ENCODE measurements around the gene ZHX3.
A peak's percentile ranks its signal among the peaks of the same experiment; 100 is the strongest.

ZHX3 gene

DNA sequence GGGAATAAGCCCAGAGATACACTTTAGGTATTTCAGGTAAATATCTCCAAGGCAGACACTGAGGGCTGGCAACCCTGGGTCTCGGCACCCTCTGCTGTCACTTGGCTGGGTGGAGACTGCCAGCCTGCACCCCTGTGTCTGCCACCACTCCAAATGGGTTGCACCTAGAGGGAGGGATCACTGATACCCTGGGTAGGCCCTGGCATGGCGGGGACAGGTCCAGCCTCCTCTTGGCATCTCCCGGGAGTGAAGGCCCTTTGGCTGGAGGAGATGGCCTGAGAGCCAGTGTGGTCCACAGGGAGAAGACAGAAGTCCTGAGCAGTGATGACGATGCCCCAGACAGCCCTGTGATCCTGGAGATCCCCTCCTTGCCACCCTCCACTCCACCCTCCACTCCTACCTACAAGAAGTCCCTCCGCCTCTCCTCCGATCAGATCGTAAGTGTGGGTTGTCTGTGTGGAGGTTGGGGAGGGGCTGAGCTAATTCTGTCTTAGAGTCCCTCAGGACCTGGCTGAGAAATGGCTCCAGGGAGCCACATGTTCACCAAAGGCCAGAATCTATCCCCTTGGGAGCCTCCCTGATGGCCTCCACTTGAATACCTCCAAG, 38.2 kb upstream of the ZHX3 start:
- DNase-seq = no peak

GRCh38 chr20:41355192-41355591, 37.7 kb upstream of the ZHX3 start:
- DNase-seq = no peak

- no peak for DNase-seq
These were observed 36.0 kb upstream of the ZHX3 start for GRCh38 chr20:41353530-41353929.

- no peak for DNase-seq
These were observed 35.1 kb upstream of the ZHX3 start for GRCh38 chr20:41352666-41353065.

DNA sequence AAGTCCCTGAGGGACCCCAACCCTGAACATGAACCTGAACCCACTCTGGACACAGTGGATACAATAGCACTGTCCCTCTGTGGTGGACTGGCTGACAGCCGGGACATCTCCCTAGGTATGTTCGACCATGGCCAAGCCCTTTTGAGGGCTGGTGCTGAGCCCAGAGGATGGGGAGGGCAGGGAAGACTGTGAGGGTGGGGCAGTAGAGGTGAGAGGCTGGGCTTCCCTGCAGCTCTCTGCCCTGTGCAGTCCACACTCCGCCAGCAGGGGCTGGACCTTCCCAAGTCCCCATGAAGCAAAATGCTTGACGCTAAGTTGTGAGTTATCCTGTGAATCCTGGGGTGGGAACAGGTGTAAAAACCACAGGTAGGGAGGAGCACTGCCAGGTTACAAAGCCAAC, 34.6 kb upstream of the ZHX3 start:
- DNase-seq = no peak

DNA sequence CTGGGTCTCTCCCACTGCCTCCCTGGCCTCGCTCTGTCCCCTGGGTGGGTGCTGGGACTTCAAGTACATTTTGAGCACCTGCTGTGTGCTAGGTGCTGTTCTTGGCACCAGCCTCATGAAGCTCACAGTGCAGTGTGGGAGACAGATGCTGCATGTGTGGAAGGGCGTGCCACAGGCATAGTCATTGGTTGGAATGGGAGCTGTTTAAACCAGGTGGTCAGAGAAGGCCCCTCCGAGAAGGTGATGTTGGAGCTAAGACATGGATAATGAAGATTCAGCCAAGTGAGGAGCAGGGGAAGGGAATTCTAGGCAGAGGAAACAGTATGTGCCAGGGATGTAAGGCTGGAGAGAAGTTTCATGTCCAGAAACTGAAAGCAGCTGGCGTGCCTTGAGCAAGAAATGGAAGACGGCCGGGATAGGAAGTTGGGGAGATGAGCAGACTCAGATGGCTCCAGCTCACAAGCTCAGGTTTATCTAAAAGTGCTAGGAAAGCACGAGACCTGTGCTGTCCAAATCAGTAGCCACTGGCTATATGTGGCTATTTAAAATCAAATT, 33.0 kb upstream of the ZHX3 start:
- DNase-seq = no peak

- DNase-seq = no peak
These were observed 32.4 kb upstream of the ZHX3 start for GRCh38 chr20:41349943-41350342.

DNA sequence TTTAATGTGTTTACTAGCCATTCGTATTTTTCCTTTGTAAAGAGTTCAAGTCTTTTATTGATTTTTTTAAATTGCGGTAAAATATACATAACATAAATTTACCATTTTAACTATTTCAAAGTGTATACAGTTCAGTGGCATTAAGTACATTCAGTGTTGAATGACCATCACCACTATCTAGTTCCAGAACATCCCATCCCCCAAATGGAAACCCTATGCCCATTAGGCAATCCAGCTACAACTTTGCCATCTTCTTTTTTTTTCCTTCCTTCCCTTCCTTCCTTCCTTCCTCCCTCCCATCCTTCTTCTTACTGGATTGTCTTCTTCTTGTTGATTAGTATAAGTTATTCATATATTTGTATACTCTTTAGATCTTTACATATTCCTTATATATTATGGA, 31.7 kb upstream of the ZHX3 start:
- DNase-seq = no peak

DNA sequence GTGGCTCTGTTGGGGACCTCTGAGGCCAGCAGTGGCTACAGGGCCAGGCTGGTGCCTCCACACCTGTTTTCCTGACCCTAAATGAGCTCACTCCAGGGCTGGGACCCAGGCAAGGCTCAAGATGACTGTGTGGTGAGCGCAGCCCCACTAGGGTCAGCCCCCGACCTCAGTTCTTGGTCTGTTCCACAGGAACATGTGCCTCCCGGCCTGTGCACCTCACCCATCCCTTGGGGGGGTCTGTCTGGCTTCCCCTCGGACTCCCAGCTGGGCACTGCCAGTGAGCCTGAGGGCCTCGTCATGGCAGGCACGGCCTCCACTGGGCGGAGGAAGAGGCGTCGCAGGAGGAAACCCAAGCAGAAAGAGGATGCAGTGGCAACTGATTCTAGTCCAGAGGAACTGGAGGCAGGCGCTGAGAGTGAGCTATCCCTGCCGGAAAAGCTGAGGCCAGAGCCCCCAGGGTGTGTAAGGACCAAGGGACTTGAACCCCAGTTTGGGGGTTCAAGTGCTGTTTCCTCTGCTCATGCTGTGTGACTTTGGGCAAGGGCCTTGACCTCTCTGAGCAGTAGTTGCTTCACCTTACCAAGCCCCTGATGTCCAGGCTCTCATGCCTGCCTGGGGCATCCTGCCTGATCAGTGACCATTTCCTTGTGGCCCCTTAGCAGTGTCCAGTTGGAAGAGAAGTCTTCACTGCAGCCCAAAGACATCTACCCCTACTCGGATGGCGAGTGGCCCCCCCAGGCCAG, 31.1 kb upstream of the ZHX3 start:
- no peak for DNase-seq

GRCh38 chr20:41347523-41348429, 30.2 kb upstream of the ZHX3 start:
- DNase-seq = no peak

DNA sequence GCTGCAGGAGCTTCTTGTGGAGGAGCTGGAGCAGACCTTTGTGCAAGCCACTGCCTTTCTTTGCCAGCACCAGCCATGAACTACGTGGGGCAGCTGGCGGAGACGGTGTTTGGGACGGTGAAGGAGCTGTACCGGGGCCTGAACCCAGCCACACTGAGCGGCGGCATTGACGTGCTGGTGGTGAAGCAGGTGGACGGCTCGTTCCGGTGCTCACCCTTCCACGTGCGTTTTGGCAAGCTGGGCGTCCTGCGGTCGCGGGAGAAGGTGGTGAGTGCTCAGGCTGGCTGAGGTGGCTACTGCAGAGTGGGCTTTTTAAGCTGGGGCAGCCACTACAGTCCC, 28.2 kb upstream of the ZHX3 start:
- DNase-seq = no peak

- DNase-seq = no peak
These were observed 27.6 kb upstream of the ZHX3 start for GRCh38 chr20:41344938-41345728.

DNA sequence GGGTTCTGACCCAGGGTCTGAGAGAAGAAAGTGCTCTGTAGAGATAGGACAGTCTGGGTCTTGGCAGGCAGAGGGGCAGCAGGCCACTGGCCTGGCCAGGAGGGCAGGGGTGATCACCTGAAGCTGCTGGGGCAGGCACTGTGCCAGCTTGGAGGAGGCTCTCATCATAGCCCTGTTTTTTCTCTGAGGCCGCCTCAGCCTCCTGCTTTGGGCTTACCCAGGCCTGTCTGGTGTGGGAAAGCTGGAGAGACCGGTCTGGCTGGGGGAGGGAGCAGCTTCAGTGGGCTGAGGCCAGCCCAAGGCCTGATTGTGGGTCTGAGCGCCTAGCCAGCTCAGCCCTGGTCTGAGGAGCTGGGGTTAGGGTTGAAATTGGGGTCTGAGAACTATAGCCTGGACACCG, 26.9 kb upstream of the ZHX3 start:
- no peak for DNase-seq

DNA sequence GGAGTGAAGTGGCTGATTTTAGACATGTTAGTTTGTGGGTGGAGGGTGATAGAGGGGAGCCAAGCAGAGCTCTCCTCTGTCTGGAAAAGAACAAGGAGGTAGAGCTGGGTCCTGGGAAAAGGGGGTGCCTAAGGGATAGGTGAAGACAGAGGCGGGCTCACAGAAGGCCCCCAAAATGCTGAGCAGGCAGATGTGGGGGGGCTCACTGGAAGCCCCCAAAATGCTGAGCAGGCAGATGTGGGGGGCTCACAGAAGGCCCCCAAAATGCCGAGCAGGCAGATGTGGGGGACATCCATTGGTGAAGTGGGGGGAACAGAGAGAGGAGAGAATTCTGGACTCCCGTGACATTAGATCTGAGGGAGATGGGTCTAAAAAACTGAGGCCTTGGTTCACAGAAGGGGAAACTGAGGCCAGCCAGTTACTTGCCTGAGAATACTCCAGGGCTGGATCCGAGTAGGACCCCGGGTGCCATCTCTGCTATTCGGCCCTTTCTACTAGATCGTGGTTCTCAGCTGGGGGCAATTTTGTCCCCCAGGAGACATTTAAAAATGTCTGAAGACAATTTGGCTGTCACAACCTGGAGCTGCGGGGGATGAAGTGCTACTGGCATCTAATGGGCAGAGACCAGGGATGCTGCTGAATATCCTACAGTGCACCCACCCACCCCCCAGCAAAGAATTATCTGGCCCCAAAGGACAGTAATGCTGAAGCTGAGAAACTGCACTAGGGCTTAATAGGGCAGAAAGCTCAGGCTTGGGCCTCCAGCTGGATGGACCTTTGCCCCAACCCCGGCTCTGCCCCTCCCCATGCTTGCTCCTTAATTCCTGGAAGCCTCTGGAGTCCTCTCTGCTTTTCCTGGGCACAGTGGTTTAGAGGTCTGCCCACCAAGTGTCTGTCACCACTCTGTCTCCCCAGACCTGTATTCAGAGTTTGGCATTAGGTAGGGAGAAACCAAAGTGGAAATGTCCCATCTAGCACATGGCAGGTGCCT, 25.2 kb upstream of the ZHX3 start:
- no peak for DNase-seq

DNA sequence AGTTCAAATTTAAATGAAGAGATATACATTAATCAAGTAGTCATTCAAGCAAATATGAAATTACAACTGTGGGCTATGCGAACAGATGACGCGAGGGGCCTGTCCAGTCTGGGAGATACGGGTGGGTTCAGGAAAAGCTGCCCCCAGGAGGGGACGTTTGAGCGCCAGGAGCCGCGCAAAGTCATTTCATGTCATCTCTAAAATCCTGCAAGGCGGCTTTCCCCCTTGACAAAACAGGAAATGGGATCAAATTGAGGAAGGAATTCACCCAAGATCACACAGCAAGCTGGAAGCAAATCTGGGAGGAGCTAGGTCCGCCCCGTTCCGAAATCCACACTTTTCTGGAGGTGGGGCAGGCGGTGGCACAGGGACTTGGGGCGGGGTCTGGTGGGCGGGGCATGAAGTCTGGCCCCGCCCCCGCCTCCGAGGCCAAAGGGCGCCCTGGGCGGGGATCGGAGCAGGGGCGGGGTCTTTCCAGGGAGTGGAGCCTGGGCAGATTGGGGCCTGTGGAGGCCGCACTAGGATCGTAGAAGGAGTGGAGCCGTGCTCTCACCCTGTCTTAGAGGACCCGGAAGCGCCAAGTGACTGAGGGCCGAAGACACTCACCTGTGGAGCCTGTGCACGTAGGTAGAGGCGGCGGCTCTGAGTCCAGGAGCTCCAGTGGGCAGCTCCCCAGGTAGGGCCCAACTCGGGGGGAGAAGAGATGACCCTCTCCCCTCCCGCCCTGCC, 23.0 kb upstream of the ZHX3 start, which contains the start of gene LPIN3:
TSS of gene LPIN3 (plus strand) at position 495 of the 729 bp plus-strand sequence. CDS start 4,983 bp downstream, outside the sequence.
- peak in 18 of 51 donors; percentile 13 to 57 (median 30) for DNase-seq

DNA sequence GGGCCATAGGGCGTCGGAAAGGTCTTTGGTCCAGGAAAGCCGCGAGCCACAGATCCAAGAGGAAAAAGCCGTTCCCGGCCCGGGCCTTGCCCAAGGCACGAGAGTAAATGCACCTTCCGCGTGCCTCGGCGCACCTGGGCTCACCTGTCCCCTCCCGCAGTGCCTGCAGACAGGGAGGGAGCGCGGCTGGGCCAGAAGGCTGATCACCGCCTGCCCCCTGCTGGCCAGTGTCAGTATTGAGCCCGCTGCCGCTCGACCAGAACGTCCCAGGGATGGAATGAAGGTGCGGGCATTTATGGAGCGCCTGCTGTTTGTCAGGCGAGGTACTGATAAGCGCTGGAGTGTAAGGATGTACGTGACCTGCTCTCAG, 22.4 kb upstream of the ZHX3 start:
- DNase-seq = peak; percentile 16 to 86 (median 54)

DNA sequence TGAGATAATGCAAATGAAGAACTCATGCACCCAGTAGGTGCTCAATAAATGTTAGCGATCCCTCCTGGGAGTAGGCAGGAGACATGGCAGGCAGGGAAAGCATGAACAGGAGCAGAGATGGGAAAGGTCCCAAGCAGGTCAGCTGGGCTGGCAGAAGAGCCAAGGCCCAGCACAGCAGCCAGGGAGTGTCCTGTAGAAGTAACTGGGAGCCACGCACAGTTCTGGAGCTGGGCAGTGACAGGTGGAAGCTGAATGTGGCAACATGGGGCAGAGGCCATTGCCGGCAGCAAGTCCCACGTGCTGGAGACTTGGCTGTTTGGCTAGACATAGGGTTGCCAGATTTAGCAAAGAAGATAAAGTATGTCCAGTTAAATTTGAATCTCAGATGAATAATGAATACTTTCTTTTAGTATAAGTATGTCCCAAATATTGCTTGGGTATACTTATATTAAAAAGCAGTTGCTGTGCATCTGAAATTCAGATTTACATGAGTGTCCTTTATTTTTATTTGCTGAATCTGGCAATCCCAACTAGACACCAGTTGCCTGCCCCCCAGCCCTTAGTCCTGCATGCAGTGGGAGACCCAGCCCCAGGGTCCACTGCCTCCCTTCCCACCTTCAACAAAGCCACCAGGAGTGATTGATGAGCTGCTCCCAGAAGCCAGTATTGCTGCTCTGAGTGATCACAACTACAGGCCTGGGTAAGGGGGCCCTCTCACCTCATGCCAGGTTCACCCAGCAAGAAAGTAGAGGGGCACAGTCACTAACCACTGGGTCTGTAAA, 19.4 kb upstream of the ZHX3 start:
- DNase-seq = no peak

- DNase-seq = no peak
These were observed 18.1 kb upstream of the ZHX3 start for GRCh38 chr20:41335591-41335990.

Data from hypothalamus (tissue), 51 donors.